ENCODE data around the gene CALR. TPM values are rescaled to one million over a fixed set of nuclear protein-coding genes. Genes with fewer than 3 reads are reported as not detected.
A peak's percentile ranks its signal among the peaks of the same experiment; 100 is the strongest.

The CALR gene
- total RNA-seq, 1 donor from 2014 or later: 365 TPM

DNA sequence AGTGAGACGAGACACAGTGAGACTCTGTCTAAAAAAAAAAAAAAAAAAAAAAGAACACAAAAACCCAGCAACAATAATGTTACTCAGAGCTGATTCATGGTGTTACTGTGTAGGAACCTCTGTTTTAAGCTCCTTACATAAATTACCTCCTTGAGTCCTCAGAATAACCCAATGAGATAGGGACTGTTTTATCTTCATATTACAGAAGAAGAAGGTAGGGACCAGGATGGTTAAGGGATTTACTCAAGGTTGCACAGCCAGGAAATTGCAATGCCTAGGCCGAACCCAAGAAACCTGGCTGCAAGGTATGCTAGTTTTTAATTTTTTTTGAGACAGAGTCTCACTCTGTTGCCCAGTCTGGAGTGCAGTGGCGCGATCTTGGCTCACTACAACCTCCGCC, 29.5 kb downstream of the CALR start:
- Histone ChIP-seq H3K4me3 (no peak overlapping the region), H3K9me3 (replicated peaks) (no peaks in the 10 kb centered on the region), H3K4me1 (peaks cover 8% of the 10 kb centered on the region), H3K36me3 (no peaks in the 10 kb centered on the region), H3K27ac (replicated peaks) (no peak overlapping the region), H3K27me3 (ENCODE audit: low read depth) (no peaks in the 10 kb centered on the region)
- DNase-seq: no peak
- TF ChIP-seq, protein P1, sequence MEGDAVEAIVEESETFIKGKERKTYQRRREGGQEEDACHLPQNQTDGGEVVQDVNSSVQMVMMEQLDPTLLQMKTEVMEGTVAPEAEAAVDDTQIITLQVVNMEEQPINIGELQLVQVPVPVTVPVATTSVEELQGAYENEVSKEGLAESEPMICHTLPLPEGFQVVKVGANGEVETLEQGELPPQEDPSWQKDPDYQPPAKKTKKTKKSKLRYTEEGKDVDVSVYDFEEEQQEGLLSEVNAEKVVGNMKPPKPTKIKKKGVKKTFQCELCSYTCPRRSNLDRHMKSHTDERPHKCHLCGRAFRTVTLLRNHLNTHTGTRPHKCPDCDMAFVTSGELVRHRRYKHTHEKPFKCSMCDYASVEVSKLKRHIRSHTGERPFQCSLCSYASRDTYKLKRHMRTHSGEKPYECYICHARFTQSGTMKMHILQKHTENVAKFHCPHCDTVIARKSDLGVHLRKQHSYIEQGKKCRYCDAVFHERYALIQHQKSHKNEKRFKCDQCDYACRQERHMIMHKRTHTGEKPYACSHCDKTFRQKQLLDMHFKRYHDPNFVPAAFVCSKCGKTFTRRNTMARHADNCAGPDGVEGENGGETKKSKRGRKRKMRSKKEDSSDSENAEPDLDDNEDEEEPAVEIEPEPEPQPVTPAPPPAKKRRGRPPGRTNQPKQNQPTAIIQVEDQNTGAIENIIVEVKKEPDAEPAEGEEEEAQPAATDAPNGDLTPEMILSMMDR (IDR thresholded peaks at IDR 0.05; ENCODE audit: borderline replicate concordance): no peak
- intact Hi-C loops (cut with micrococcal nuclease): no loop called here

DNA sequence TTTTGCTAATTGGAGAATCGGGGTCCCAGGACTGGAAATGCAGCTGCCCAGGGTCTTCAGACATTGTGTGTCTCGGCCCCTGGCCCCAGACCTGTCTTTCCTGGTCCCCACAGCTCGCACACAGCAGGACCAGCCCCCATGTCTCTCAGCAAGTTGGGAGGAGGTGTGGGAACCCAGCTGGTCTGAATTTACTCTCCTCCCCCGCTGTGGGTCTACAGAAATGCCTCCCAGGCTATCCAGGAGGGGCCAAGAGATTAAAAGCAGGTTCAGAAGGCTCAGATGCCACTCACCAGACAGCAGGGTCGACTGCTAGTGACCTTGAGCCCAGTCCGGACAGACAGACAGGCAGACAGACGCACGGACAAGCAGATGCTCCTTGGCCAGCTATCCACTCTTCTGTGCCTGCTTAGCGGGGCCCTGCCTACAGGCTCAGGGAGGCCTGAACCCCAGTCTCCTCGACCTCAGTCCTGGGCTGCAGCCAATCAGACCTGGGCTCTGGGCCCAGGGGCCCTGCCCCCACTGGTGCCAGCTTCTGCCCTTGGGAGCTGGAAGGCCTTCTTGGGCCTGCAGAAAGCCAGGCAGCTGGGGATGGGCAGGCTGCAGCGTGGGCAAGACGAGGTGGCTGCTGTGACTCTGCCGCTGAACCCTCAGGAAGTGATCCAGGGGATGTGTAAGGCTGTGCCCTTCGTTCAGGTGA, 31.0 kb downstream of the CALR start, which contains the start of gene DAND5:
DAND5 (plus strand) TSS at position 285 of the 697 bp plus-strand sequence; CDS start at position 370, 85 bp downstream.
- H3K4me1 ChIP-seq: peaks cover 8% of the 10 kb centered on the region
- peak within 1 kb of the TSS; percentile 50 for H3K4me3 ChIP-seq
- no peaks in the 10 kb centered on the region for H3K36me3 ChIP-seq
- TF ChIP-seq, protein P1 (IDR thresholded peaks at IDR 0.05; ENCODE audit: borderline replicate concordance): no peak
- intact Hi-C loops (cut with micrococcal nuclease): no loop called here
- H3K27ac ChIP-seq (replicated peaks): peak within 1 kb of the TSS; percentile 90
- peak; percentile 60 for DNase-seq
- H3K9me3 ChIP-seq (replicated peaks): no peaks in the 10 kb centered on the region
- no peaks in the 10 kb centered on the region for H3K27me3 ChIP-seq (ENCODE audit: low read depth)

DNA sequence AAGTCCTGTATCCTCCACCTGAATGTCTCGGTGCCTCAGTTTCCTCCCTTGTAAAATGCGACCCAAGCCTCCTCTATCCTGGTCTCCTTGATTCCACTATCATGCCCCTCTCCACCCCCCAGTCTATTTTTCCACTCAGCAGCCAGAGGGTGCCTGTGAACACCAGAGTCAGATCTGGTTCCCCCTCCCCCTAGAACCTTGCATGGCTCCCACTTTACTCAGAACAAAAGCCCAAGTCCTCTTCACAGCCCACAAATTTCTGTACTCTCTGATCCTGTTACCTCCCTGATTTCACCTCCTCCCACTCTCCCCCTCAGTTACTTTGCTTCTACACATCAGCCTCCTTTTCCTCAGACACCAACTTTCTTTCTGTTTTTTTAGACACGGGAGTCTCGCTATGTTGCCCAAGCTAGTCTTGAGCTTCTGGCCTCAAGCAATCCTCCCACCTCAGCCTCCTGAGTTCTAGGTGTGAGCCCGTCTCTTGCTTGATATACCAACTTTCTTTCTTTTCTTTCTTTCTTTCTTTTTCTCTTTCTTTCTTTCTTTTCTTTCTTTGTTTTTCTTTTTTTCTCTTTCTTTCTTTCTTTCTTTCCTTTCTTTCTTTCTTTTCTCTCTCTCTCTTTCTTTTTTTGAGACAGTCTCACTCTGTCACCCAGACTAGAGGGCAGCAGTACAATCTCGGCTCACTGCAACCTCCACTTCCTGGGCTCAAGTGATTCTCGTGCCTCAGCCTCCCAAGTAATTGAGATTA, 31.8 kb downstream of the CALR start:
- peak overlapping the region; percentile 50 for H3K4me3 ChIP-seq
- intact Hi-C loops (cut with micrococcal nuclease): loop anchor here (10.0 kb wide), 1 partner anchor 295 kb away; no protein-coding TSS in a partner anchor
- no peaks in the 10 kb centered on the region for H3K9me3 ChIP-seq (replicated peaks)
- H3K27me3 ChIP-seq (ENCODE audit: low read depth): no peaks in the 10 kb centered on the region
- peak overlapping the region; percentile 90 for H3K27ac ChIP-seq (replicated peaks)
- H3K36me3 ChIP-seq: no peaks in the 10 kb centered on the region
- DNase-seq: no peak
- TF ChIP-seq, protein P1 (IDR thresholded peaks at IDR 0.05; ENCODE audit: borderline replicate concordance): no peak
- peaks cover 9% of the 10 kb centered on the region for H3K4me1 ChIP-seq

DNA sequence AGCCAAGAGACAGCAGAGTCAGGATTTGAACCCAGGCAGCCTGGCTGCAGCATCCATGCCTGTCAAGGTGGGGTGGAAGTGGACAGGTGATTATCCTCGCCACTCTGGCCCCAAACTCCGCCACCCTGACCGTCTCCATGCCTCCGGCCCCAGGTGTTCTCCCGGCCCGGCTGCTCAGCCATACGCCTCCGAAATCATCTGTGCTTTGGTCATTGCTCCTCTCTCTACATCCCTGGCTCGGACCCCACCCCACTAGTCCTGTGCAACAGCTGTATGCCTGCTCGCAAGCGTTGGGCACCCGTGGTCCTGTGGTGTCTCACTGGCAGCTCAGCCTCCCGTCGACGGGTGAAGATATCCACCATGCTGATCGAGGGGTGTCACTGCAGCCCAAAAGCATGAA, 34.8 kb downstream of the CALR start:
- DNase-seq: no peak
- TF ChIP-seq, protein P1 (IDR thresholded peaks at IDR 0.05; ENCODE audit: borderline replicate concordance): no peak
- Histone ChIP-seq H3K36me3 (no peaks in the 10 kb centered on the region), H3K4me3 (no peak overlapping the region), H3K9me3 (replicated peaks) (no peaks in the 10 kb centered on the region), H3K4me1 (peaks cover 9% of the 10 kb centered on the region), H3K27ac (replicated peaks) (no peak overlapping the region), H3K27me3 (ENCODE audit: low read depth) (no peaks in the 10 kb centered on the region)
- intact Hi-C loops (cut with micrococcal nuclease): loop anchor here (10.0 kb wide), 1 partner anchor 292 kb away; no protein-coding TSS in a partner anchor

DNA sequence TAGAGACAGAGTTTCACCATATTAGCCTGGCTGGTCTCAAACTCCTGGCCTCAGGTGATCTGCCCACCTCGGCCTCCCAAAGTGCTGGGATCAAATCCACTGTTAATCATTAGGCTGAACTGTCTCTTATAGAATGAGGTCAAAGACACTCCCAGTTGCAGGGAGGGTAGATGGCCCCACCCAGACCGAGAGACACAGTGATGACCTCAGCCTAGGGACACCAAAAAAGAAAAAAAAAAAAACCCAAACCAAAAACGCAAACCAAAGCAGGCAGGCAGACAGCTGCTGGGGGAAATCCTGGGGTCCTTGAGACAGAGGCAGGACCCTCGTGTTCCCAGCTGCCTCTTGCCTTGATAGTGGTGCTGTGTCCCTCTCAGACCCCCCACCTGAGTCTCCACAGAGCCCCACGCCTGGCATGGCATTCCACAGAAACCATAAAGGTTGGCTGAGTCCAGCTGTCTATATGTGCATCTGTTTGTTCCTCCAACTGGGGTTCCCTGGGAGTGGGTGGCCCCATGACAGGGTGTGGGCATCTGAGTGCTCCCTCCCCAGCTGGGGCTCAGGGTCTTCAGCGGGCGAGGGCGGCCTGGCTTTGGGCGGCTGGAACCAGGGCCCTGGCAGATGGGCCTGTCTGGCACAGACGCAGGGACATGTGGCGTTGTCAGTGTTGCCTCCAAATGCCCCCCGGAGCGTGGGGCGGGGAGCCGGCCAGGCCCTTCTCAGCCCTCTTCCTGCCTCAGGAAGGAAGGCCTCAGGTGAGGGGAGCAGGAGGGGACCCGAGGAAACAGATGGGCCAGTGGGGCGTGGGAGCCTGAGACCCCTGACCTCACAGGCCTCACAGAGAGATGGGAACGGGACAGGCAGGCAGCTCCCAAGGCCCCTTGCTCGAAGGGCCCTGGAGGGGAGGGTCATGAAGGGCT, 36.2 kb downstream of the CALR start:
- peaks cover 9% of the 10 kb centered on the region for H3K4me1 ChIP-seq
- DNase-seq: no peak
- no peaks in the 10 kb centered on the region for H3K27me3 ChIP-seq (ENCODE audit: low read depth)
- TF ChIP-seq, protein P1 (IDR thresholded peaks at IDR 0.05; ENCODE audit: borderline replicate concordance): no peak
- H3K9me3 ChIP-seq (replicated peaks): no peaks in the 10 kb centered on the region
- no peak overlapping the region for H3K27ac ChIP-seq (replicated peaks)
- H3K4me3 ChIP-seq: no peak overlapping the region
- no peaks in the 10 kb centered on the region for H3K36me3 ChIP-seq
- intact Hi-C loops (cut with micrococcal nuclease): loop anchor here (10.0 kb wide), 1 partner anchor 290 kb away; no protein-coding TSS in a partner anchor

Data from left ventricle myocardium inferior (tissue), 1 donor.